NB4 (cell line): ENCODE data around the gene CCDC57.

Experiments used
- CTCF ChIP-seq: IDR thresholded peaks from one replicate; pipeline ENCODE4 v1.5.1; 2012; ENCODE audit warnings: low read depth, low read length
- POLR2A ChIP-seq: IDR thresholded peaks from 2 replicates; pipeline ENCODE4 v1.6.1; 2011; ENCODE audit warnings: mild to moderate bottlenecking; ENCODE audit not compliant: insufficient read length; ENCODE audit errors: extremely low read depth

DNA sequence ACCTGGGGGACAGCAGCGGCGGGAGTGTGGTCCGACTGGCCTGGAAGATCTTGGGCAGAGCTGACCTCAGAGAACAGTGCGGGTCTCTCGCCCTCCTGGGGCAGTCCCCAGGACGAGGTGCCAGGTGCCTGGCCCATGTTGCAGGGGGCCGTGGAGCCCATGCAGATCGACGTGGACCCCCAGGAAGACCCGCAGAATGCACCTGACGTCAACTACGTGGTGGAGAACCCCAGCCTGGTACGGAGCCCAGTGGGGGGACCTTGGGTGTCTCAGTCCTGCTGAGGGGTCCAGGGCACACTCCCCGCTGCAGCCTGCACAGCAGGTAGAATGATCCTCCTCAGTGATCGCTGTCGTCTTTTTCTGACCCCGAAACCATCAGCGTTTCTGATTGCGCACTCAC is 159.5 kb downstream of the CCDC57 start:
- TF ChIP-seq CTCF = no peak
- no peak for TF ChIP-seq POLR2A
